WTC11 (cell line): Measurements from ENCODE around the gene MMP24. TPM values are rescaled to one million over a fixed set of nuclear protein-coding genes. Genes with fewer than 3 reads are reported as not detected.

Experiments
- ATAC-seq: fragments of 200-7000 bp; cut with Tn5 transposase; 2 replicates; pipeline ENCODE4 v1.10.0; 2021; ENCODE audit warnings: mild to moderate bottlenecking, moderate library complexity
- CTCF ChIA-PET: fragments of 300-600 bp; sonication (Branson Sonifier 250); formaldehyde crosslinking; loops from one replicate; lab custom pipeline; 2021; ENCODE audit warnings: antibody characterized with exemption; lab: Charles Lee
- POLR2A ChIA-PET: fragments of 350-600 bp; sonication (Branson Sonifier 250); formaldehyde crosslinking; loops from one replicate; lab custom pipeline; 2021; ENCODE audit warnings: antibody characterized with exemption; lab: Charles Lee
- DNase-seq: peaks from one replicate; pipeline ENCODE4 v3.0.0; 2021; ENCODE audit warnings: low spot score
- H3K27ac Mint-ChIP-seq: 2 replicates; pipeline ENCODE4 v1.8.0; 2021; ENCODE audit warnings: mixed read lengths
- H3K27me3 Mint-ChIP-seq: 2 replicates; pipeline ENCODE4 v1.8.0; 2021; ENCODE audit warnings: low read depth, mild to moderate bottlenecking, moderate library complexity, mixed read lengths
- H3K36me3 Mint-ChIP-seq: 2 replicates; pipeline ENCODE4 v1.8.0; 2021; ENCODE audit warnings: mixed read lengths
- H3K4me1 Mint-ChIP-seq: 2 replicates; pipeline ENCODE4 v1.8.0; 2022; ENCODE audit warnings: mixed read lengths
- H3K4me3 Mint-ChIP-seq: 2 replicates; pipeline ENCODE4 v1.8.0; 2021; ENCODE audit warnings: mild to moderate bottlenecking, moderate library complexity, mixed read lengths
- H3K9me3 Mint-ChIP-seq: 2 replicates; pipeline ENCODE4 v1.8.0; 2021; ENCODE audit warnings: mixed read lengths
- ELF4 ChIP-seq: sonication (generic); formaldehyde crosslinking; IDR thresholded peaks from 2 replicates; pipeline ENCODE4 v1.8.1; 2022; ENCODE audit warnings: low read depth, mild to moderate bottlenecking, moderate library complexity, missing genetic modification reagents
- GRHL2 ChIP-seq: fragments of 250-450 bp; sonication (Bioruptor Pico); IDR thresholded peaks from 2 replicates; pipeline ENCODE4 v1.8.0; 2022; ENCODE audit warnings: mild to moderate bottlenecking, moderate library complexity; ENCODE audit not compliant: insufficient replicate concordance, severe bottlenecking
- HMGA2 ChIP-seq: fragments of 250-450 bp; sonication (Bioruptor Pico); IDR thresholded peaks from 2 replicates; pipeline ENCODE4 v1.4.0; 2021; ENCODE audit warnings: mild to moderate bottlenecking, moderate library complexity
- NR2C2 ChIP-seq: sonication (generic); formaldehyde crosslinking; IDR thresholded peaks from 2 replicates; pipeline ENCODE4 v1.8.0; 2022; ENCODE audit warnings: mild to moderate bottlenecking, missing genetic modification reagents
- PRRX2 ChIP-seq: fragments of 250-450 bp; sonication (Bioruptor Pico); IDR thresholded peaks from 2 replicates; pipeline ENCODE4 v1.8.0; 2021; ENCODE audit warnings: mild to moderate bottlenecking
- RELA ChIP-seq: sonication (generic); formaldehyde crosslinking; IDR thresholded peaks from 2 replicates; pipeline ENCODE4 v1.8.1; 2022; ENCODE audit warnings: missing genetic modification reagents, mild to moderate bottlenecking, borderline replicate concordance
- RORB ChIP-seq: fragments of 250-450 bp; sonication (Bioruptor Pico); IDR thresholded peaks from 2 replicates; pipeline ENCODE4 v1.9.0; 2021; ENCODE audit warnings: mild to moderate bottlenecking
- SMAD4 ChIP-seq: sonication (generic); formaldehyde crosslinking; IDR thresholded peaks from 2 replicates; pipeline ENCODE4 v1.8.0; 2022; ENCODE audit warnings: mild to moderate bottlenecking, missing genetic modification reagents
- SOX15 ChIP-seq: fragments of 250-450 bp; sonication (Bioruptor Pico); IDR thresholded peaks from 2 replicates; pipeline ENCODE4 v1.9.0; 2021; ENCODE audit warnings: mild to moderate bottlenecking
- SP1 ChIP-seq: sonication (generic); formaldehyde crosslinking; conservative IDR thresholded peaks from 2 replicates; pipeline ENCODE4 v1.8.1; 2022; ENCODE audit warnings: missing genetic modification reagents
- TCF7 ChIP-seq: sonication (generic); formaldehyde crosslinking; IDR thresholded peaks from 2 replicates; pipeline ENCODE4 v1.8.0; 2022; ENCODE audit warnings: mild to moderate bottlenecking, low read depth, missing genetic modification reagents, moderate library complexity
- ZNF317 ChIP-seq: sonication (generic); formaldehyde crosslinking; IDR thresholded peaks from 2 replicates; pipeline ENCODE4 v1.8.1; 2023; ENCODE audit warnings: low read depth, mild to moderate bottlenecking, moderate library complexity, missing genetic modification reagents, borderline replicate concordance
- total RNA-seq: library from RNA; stranded (reverse); gene quantifications from 3 replicates; pipeline ENCODE4 v1.2.3, GENCODE V29; 2021
- TF ChIP-seq, protein P1 (sequence below): fragments of 200-600 bp; IDR thresholded peaks from 2 replicates; pipeline ENCODE4 v1.8.0; 2022; ENCODE audit warnings: antibody characterized with exemption
- TF ChIP-seq, protein P2 (sequence below): fragments of 250-450 bp; sonication (Bioruptor Pico); IDR thresholded peaks from 2 replicates; pipeline ENCODE4 v1.9.0; 2021; ENCODE audit warnings: mild to moderate bottlenecking
- TF ChIP-seq, protein P3 (sequence below): fragments of 250-450 bp; sonication (Bioruptor Pico); IDR thresholded peaks from 2 replicates; pipeline ENCODE4 v2.1.2; 2022; ENCODE audit warnings: mild to moderate bottlenecking, moderate library complexity
- TF ChIP-seq, protein P4 (sequence below): sonication (generic); formaldehyde crosslinking; IDR thresholded peaks from 2 replicates; pipeline ENCODE4 v1.8.1; 2023; ENCODE audit warnings: mild to moderate bottlenecking, missing genetic modification reagents, moderate library complexity
- TF ChIP-seq, protein P5 (sequence below): sonication (generic); formaldehyde crosslinking; IDR thresholded peaks from 2 replicates; pipeline ENCODE4 v1.8.1; 2023; ENCODE audit warnings: mild to moderate bottlenecking, moderate library complexity, missing genetic modification reagents
- TF ChIP-seq, protein P6 (sequence below): sonication (generic); formaldehyde crosslinking; IDR thresholded peaks from 2 replicates; pipeline ENCODE4 v1.8.0; 2022; ENCODE audit warnings: missing genetic modification reagents

Gene MMP24
- total RNA-seq, 1 experiment from 2014 or later, result 16.8 TPM

DNA sequence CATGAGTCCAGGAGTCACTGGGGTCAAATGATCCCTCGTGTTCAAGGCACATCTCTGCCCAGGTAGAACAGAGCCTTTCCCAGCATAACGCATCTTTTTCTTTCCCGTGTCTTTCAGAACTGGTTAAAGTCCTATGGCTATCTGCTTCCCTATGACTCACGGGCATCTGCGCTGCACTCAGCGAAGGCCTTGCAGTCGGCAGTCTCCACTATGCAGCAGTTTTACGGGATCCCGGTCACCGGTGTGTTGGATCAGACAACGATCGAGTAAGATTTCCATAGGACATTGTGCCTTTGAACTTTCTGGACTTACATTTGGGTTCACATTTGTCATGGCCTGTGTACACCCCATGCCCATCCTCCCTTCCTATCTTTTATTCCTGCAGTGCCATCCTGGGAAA lies 20.2 kb downstream of the MMP24 start:
- Mint-ChIP-seq H3K4me3 (no peak overlapping the region), H3K36me3 (no peaks in the 10 kb centered on the region), H3K27me3 (no peaks in the 10 kb centered on the region), H3K4me1 (peaks cover 25% of the 10 kb centered on the region), H3K9me3 (no peaks in the 10 kb centered on the region), H3K27ac (no peak overlapping the region)
- CTCF ChIA-PET, result interaction anchor here (2.7 kb wide), 1 partner anchor 102 kb away, joined by 10 read pairs; no protein-coding TSS in a partner anchor
- POLR2A ChIA-PET, result no interaction called here
- ATAC-seq (no peak), DNase-seq (no peak)
- TF ChIP-seq, protein P1, sequence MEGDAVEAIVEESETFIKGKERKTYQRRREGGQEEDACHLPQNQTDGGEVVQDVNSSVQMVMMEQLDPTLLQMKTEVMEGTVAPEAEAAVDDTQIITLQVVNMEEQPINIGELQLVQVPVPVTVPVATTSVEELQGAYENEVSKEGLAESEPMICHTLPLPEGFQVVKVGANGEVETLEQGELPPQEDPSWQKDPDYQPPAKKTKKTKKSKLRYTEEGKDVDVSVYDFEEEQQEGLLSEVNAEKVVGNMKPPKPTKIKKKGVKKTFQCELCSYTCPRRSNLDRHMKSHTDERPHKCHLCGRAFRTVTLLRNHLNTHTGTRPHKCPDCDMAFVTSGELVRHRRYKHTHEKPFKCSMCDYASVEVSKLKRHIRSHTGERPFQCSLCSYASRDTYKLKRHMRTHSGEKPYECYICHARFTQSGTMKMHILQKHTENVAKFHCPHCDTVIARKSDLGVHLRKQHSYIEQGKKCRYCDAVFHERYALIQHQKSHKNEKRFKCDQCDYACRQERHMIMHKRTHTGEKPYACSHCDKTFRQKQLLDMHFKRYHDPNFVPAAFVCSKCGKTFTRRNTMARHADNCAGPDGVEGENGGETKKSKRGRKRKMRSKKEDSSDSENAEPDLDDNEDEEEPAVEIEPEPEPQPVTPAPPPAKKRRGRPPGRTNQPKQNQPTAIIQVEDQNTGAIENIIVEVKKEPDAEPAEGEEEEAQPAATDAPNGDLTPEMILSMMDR, result no peak

DNA sequence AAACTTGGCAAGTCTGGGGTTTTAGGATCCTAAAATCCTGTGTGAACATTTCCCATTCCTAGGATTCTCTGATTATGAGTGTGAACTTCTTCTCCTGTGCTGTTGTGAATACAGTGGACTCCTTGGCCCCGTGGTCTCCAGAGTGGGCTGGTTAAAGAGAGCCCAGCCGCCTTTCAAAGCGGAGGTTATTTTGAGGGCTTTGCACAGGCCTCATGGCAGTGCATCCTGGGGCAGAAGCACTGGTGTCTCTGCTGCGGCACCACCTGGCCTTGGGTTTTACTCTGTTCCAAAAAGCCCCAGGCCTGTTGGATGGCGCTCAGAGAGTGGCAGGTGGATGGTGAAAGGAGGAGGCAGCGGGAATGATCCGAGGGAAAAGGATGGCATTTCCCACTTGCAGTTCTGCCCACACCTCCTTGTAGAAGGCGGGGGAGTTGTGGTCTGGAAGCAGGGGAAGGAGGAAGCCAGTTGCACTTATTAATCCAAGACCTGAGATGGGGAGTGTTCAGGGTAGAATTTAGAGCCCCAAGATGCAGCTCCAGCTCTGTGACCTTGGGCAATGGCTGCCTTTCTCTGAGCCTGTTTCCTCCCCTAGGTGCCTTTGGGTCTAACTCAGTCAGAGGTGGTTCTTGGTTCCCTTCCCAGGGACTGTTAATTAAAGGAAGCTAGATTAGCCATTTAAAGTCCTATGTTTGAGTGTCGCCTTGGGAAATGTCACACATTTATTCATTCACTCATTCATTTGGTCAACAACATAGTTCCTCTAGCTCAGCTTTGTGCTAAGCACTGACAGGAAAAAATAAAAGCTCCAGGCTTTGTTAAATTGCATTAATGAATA lies 22.4 kb downstream of the MMP24 start:
- Mint-ChIP-seq H3K27me3 (no peaks in the 10 kb centered on the region), H3K4me3 (no peak overlapping the region), H3K9me3 (no peaks in the 10 kb centered on the region), H3K36me3 (no peaks in the 10 kb centered on the region), H3K4me1 (peaks cover 33% of the 10 kb centered on the region), H3K27ac (peak overlapping the region; percentile 32; the same call in 1 of the 2 replicates)
- TF ChIP-seq SOX15 (CRISPR knock-in tag), result no peak
- TF ChIP-seq, protein P2, sequence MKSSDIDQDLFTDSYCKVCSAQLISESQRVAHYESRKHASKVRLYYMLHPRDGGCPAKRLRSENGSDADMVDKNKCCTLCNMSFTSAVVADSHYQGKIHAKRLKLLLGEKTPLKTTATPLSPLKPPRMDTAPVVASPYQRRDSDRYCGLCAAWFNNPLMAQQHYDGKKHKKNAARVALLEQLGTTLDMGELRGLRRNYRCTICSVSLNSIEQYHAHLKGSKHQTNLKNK (CRISPR knock-in tag), result no peak
- TF ChIP-seq NR2C2 (CRISPR knock-in tag), result no peak
- TF ChIP-seq, protein P3, sequence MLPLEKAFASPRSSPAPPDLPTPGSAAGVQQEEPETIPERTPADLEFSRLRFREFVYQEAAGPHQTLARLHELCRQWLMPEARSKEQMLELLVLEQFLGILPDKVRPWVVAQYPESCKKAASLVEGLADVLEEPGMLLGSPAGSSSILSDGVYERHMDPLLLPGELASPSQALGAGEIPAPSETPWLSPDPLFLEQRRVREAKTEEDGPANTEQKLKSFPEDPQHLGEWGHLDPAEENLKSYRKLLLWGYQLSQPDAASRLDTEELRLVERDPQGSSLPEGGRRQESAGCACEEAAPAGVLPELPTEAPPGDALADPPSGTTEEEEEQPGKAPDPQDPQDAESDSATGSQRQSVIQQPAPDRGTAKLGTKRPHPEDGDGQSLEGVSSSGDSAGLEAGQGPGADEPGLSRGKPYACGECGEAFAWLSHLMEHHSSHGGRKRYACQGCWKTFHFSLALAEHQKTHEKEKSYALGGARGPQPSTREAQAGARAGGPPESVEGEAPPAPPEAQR, result no peak
- no peak for TF ChIP-seq ELF4
- no peak for TF ChIP-seq SP1 (CRISPR knock-in tag)
- no peak for TF ChIP-seq HMGA2 (CRISPR knock-in tag)
- TF ChIP-seq ZNF317, result no peak
- TF ChIP-seq, protein P4, sequence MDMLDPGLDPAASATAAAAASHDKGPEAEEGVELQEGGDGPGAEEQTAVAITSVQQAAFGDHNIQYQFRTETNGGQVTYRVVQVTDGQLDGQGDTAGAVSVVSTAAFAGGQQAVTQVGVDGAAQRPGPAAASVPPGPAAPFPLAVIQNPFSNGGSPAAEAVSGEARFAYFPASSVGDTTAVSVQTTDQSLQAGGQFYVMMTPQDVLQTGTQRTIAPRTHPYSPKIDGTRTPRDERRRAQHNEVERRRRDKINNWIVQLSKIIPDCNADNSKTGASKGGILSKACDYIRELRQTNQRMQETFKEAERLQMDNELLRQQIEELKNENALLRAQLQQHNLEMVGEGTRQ, result no peak
- ChIA-PET POLR2A (interaction anchor here (0.8 to 1.4 kb wide), 2 partner anchors 12 to 15 kb away, joined by 3 read pairs; no protein-coding TSS in a partner anchor), CTCF (interaction anchor here (2.7 kb wide), 1 partner anchor 104 kb away, joined by 10 read pairs; no protein-coding TSS in a partner anchor)
- DNase-seq (no peak), ATAC-seq (no peak)

DNA sequence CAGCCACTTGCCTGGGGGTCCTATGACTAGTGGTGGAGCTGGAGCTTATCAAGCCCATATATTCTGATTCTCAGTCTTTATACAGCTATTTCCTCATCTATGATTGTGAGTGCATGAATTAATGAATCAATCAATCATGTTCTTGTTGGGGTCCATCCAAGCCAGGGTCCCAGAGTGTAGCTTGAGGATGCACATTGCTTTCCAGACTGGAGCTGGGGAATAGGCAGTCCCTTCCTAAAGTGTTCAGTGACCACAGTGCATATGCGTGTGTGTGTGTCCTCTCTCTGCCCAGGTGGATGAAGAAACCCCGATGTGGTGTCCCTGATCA lies 25.1 kb downstream of the MMP24 start:
- H3K4me3 Mint-ChIP-seq, result no peak overlapping the region
- no peaks in the 10 kb centered on the region; the same call in 1 of the 2 replicates for H3K36me3 Mint-ChIP-seq
- H3K27ac Mint-ChIP-seq, result peak overlapping the region; percentile 82; the same call in 1 of the 2 replicates
- POLR2A ChIA-PET, result no interaction called here
- CTCF ChIA-PET, result interaction anchor here (0.6 to 0.7 kb wide), 2 partner anchors 12 to 85 kb away, joined by 3 read pairs; no protein-coding TSS in a partner anchor
- ATAC-seq, result no peak
- no peak for DNase-seq
- no peaks in the 10 kb centered on the region for H3K27me3 Mint-ChIP-seq
- H3K9me3 Mint-ChIP-seq, result no peaks in the 10 kb centered on the region
- H3K4me1 Mint-ChIP-seq, result peaks cover 33% of the 10 kb centered on the region
- no peak for TF ChIP-seq SMAD4
- no peak for TF ChIP-seq TCF7 (CRISPR knock-in tag)
- TF ChIP-seq, protein P5, sequence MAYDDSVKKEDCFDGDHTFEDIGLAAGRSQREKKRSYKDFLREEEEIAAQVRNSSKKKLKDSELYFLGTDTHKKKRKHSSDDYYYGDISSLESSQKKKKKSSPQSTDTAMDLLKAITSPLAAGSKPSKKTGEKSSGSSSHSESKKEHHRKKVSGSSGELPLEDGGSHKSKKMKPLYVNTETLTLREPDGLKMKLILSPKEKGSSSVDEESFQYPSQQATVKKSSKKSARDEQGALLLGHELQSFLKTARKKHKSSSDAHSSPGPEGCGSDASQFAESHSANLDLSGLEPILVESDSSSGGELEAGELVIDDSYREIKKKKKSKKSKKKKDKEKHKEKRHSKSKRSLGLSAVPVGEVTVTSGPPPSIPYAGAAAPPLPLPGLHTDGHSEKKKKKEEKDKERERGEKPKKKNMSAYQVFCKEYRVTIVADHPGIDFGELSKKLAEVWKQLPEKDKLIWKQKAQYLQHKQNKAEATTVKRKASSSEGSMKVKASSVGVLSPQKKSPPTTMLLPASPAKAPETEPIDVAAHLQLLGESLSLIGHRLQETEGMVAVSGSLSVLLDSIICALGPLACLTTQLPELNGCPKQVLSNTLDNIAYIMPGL (CRISPR knock-in tag), result no peak
- TF ChIP-seq, protein P2 (CRISPR knock-in tag), result no peak
- TF ChIP-seq, protein P1, result no peak
- no peak for TF ChIP-seq PRRX2 (CRISPR knock-in tag)
- no peak for TF ChIP-seq RELA
- TF ChIP-seq, protein P6, sequence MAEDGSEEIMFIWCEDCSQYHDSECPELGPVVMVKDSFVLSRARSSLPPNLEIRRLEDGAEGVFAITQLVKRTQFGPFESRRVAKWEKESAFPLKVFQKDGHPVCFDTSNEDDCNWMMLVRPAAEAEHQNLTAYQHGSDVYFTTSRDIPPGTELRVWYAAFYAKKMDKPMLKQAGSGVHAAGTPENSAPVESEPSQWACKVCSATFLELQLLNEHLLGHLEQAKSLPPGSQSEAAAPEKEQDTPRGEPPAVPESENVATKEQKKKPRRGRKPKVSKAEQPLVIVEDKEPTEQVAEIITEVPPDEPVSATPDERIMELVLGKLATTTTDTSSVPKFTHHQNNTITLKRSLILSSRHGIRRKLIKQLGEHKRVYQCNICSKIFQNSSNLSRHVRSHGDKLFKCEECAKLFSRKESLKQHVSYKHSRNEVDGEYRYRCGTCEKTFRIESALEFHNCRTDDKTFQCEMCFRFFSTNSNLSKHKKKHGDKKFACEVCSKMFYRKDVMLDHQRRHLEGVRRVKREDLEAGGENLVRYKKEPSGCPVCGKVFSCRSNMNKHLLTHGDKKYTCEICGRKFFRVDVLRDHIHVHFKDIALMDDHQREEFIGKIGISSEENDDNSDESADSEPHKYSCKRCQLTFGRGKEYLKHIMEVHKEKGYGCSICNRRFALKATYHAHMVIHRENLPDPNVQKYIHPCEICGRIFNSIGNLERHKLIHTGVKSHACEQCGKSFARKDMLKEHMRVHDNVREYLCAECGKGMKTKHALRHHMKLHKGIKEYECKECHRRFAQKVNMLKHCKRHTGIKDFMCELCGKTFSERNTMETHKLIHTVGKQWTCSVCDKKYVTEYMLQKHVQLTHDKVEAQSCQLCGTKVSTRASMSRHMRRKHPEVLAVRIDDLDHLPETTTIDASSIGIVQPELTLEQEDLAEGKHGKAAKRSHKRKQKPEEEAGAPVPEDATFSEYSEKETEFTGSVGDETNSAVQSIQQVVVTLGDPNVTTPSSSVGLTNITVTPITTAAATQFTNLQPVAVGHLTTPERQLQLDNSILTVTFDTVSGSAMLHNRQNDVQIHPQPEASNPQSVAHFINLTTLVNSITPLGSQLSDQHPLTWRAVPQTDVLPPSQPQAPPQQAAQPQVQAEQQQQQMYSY, result no peak
- TF ChIP-seq GRHL2 (CRISPR knock-in tag), result no peak
- no peak for TF ChIP-seq RORB (CRISPR knock-in tag)
